CD4-positive, alpha-beta T cell treated with Interleukin-10 for 1 hour (primary cell): ENCODE measurements around the gene PRKAG1.

Experiments used
- DNase-seq: peaks from one replicate; pipeline ENCODE4 v3.0.0-alpha.2; 2020

Gene PRKAG1

DNA sequence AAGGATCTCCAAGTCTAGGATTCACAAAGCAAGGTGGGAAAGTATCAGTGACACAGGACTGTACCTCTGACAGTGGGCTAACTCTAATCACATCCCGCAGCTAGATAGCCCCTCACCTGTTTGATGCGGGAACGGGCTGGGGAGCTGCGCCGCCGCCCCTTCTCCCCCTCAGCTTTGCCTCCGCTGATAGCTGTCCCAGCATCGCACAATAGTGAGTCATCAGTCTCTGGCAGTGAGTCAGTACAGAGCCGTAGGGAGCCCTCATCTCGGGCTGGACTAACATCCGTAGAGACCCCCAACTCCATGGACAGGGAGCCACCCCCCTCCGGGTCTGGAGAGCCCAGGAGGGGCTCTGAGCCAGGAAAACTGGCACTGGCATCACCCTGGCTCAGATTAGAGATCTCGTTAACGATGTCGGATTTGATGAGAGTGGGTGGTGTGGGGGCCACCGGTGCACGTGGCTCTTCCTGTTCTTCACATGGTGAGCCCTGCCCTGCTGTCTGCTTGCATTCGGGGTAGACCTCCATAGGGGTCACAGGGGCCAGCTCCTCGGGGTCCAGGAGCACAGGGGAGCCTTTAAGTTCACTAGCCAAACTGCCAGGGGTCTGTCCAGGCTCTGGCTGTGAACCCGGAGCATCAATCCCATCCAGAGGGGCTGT, 31.1 kb upstream of the PRKAG1 start:
- no peak for DNase-seq

DNA sequence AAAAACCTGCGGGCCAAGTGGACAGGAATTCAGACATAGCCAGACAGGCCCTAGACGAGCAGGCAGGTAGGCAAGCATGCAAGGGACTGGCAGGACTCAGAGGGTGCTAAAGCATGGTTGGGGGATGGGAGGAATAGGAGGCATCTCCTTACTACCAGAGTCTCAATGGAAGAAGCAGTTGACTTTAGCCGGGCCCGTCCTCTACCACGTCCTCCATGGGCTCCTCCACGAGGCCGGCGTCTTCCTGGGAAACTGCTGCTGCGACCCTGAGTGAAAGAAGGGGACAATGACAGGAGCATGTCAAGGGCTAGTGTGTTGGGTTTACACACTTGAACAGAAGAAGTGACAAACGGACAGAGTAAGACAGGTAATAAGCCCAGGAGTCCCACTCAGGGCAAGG, 30.4 kb upstream of the PRKAG1 start:
- no peak for DNase-seq

GRCh38 chr12:49046129-49046895, 27.7 kb upstream of the PRKAG1 start:
- DNase-seq, result no peak

DNA sequence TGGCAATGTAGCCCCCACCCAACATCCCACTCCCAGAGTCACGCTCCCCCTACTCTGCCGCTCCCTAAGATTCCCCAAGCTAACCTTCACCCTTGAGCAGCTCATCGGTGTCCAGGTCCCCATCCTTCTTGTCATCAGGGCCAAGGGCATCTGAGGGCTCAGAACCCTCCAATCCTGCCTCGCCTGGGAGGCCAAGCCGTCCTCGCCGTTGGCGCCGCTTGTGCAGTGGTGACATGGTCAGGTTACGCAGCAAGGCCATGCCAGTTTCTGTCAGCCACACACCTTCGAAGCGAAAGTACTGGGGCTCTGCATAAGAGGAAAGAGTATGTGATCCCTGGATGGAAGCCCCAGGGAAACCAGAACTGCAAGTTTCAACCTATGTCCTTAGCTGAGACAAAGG, 26.1 kb upstream of the PRKAG1 start:
- no peak for DNase-seq

GRCh38 chr12:49043856-49044258, 25.3 kb upstream of the PRKAG1 start:
- DNase-seq, result peak; percentile 85

GRCh38 chr12:49043241-49043640, 24.7 kb upstream of the PRKAG1 start:
- no peak for DNase-seq

- no peak for DNase-seq
Observed at GRCh38 chr12:49041881-49042484, 23.4 kb upstream of the PRKAG1 start.

- DNase-seq, result no peak
Observed at GRCh38 chr12:49041036-49041880, 22.7 kb upstream of the PRKAG1 start.

GRCh38 chr12:49040364-49040855, 21.8 kb upstream of the PRKAG1 start:
- DNase-seq, result no peak

GRCh38 chr12:49039421-49040363, 21.1 kb upstream of the PRKAG1 start:
- no peak for DNase-seq

- no peak for DNase-seq
Observed at GRCh38 chr12:49038291-49038955, 19.8 kb upstream of the PRKAG1 start.

GRCh38 chr12:49037947-49038237, 19.3 kb upstream of the PRKAG1 start:
- no peak for DNase-seq

- DNase-seq, result no peak
Observed at GRCh38 chr12:49037111-49037946, 18.8 kb upstream of the PRKAG1 start.

DNA sequence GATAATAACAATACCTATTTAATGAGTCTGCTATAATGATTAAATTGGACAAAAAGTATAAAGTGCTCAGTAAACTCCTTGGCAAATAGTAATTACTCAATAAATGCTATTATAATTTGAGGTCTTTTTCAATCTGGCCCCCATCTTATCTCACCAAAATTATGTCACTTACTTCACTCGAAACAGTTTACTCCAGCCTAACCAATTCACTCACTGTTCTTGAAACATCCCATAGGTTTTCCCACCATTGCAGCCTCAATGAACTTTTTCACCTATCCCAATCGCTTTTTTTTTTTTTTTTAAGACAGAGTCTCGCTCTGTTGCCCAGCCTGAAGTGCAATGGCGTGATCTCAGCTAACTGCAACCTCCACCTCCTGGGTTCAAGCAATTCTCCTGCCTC, 17.5 kb upstream of the PRKAG1 start:
- DNase-seq, result no peak

DNA sequence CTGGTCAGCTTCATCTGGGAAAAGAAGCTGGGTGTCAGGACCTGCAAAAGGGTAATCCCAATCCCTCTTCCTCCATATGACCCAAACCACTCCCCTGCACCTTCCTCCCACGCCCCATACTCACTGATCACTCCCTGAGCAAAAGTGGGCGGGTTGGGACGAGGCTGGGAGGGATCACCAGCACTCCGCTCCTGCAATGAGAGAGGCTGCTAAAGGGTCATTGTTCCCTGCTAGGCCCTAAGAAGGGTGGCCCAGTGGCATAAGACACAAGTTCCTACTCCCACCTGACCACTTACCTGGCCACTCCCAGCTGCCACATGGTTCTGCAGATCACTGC, 15.7 kb upstream of the PRKAG1 start:
- no peak for DNase-seq

- no peak for DNase-seq
Observed at GRCh38 chr12:49033611-49034285, 15.2 kb upstream of the PRKAG1 start.

- no peak for DNase-seq
Observed at GRCh38 chr12:49032679-49033447, 14.3 kb upstream of the PRKAG1 start.

GRCh38 chr12:49032276-49032675, 13.7 kb upstream of the PRKAG1 start:
- no peak for DNase-seq

- no peak for DNase-seq
Observed at GRCh38 chr12:49031573-49032161, 13.1 kb upstream of the PRKAG1 start.
